HG02970 (cell line): Measurements from ENCODE around the gene ADIPOR2.
"Not testable (repeated sequence)": the region's sequence is repeated elsewhere in the genome, so short reads cannot be mapped to it uniquely, and the experiment has no call there.

ENCODE experiments used
- ATAC-seq: cut with Tn5 transposase; IDR thresholded peaks from one replicate; pipeline ENCODE4 v1.9.1; 2021; ENCODE audit warnings: mild to moderate bottlenecking, moderate library complexity, moderate number of reproducible peaks; ENCODE audit not compliant: unreplicated experiment, low FRiP score

The ADIPOR2 gene

GRCh38 chr12:1810201-1810930, 119.5 kb downstream of the ADIPOR2 start:
- no peak for ATAC-seq

DNA sequence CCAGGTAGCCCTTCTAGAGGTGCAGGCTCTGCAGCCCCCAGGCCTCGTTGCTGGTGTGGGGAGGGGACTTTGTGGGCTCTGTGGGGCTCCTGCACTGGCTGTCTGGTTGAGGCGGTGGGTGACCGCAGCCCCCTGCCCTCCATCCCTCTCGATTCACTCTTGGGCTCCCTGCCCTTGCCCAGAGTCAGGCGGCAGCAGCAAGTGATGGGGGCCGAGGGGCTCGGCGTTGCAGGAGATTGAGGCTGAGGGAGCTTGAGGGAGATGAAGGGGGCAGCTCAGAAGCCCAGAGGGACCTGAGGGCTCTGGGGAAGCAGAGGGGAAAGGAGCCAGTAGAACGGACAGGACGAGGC, 120.0 kb downstream of the ADIPOR2 start:
- ATAC-seq = no peak

DNA sequence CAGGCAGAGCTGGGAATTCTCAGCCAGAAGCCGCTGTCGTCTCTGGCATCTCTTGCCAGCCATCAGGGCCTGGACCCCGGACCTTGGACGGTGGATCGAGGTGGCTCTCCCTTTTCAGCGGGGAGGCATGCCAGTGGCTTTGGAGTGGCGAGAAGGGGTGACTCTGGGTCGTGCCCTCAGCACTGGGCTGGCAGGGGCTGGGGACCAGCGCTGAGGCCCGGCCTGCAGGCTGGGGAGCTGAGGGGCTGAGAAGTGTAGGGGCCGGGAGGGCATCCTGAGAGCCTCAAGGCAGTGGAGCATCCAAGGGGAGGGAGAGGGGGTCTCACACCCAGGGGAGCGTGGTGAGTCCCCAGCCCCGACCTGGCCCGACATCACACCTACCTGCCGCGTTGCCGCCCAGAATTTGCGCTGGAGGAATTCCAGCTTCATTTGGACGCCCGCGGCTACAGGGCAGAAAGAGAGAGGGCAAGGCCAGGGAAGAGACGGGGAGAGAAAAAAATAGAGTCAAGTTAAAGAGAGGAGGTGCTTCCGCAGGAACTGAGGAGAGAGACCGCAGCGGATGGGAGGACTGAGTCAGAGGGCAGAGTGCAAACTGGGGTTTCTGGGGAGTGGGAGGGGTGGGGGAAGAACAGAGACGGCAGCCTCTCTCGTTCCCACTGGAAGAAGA, 120.5 kb downstream of the ADIPOR2 start:
- ATAC-seq = no peak

GRCh38 chr12:1811948-1812291, 121.0 kb downstream of the ADIPOR2 start:
- ATAC-seq = no peak

- no peak for ATAC-seq
Measured at GRCh38 chr12:1812650-1813302, 121.9 kb downstream of the ADIPOR2 start.

- no peak for ATAC-seq
Measured at GRCh38 chr12:1814266-1814665, 123.4 kb downstream of the ADIPOR2 start.

DNA sequence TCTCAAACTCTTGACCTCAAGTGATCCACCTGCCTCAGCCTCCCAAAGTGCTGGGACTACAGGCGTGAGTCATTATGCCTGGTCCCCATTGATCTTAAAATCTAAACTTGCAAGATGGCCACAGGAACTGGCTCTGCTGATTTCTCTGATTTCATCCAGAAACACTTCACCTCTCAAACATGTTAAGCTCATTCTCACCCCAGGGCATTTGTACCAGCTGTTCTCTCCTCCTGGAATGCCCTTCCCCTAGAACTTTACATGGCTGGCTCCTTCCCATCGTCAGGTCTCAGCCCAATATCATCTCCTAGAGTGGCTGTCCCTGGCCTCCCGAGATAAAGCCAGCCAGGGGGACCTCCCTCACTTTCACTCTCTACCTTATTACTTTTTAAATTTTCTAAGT, 124.2 kb downstream of the ADIPOR2 start:
- no peak for ATAC-seq

DNA sequence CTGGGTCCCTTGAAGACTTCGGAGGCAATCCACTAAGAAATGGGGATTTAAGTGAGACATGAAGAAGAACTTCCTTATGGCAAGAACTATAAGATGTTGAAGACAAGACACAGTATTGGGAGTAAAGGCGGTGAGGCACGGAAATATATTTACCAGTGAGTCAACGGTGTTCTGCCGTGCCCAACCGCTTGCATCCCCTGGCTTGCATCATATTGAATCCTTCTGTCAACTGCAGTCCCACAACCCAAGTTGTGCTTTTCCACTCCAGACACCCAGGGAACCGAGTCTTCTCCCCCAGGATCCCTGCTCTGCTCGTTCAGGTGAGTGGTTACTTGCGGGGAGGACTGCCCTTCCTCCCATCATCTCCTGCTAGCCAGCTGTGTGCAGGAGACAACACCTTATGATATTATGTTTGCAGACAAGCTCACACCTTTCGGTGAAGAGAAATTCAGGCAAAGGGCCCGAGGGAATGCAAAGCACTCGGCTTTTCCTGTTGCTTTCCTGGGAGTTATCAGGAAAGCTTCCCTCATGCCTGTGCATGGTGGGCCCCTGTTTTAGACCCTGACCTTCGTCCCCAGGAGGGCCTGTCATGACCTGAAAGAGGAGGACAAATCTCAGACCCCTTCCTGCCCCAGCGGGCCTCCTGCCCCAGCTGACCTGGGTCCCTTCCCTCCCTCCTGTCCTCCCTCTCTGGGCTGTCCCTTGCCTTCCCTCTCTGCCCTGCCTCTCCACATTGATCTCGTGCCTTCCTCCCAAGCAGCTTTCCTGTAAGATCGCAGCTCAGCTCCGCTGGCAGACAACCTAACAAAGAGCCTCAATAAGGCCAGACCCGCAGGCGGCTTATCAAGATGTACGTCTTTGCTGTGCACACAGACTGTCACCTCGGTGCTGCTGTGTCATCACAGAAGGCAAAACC, 125.2 kb downstream of the ADIPOR2 start:
- ATAC-seq = no peak

DNA sequence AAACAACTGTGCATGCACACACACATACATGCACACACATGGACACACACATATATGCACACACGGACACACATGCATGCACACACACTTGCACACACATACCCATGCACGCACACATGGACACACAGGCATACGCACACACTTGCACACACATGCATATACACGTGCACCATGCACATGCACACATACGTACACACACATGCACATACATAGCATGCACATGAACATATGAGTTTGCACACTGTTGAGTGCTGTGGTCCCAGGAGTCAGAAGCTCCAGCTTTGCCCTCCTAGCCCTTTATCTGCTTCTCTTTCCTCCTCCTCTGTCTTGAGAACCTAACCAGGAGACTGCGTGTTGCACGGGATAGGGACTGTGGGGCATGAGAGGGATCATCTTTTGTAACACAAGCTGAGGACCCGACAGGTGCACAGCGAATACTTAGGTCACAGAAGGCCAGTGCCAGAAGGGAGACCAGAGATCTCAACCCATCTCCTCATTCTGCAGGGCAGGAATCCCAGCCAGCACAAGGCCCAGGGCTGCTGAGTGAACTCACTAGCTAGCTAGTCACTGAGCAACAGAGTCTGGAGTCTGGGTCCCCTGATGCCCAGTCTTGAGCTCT, 126.0 kb downstream of the ADIPOR2 start:
- no peak for ATAC-seq

DNA sequence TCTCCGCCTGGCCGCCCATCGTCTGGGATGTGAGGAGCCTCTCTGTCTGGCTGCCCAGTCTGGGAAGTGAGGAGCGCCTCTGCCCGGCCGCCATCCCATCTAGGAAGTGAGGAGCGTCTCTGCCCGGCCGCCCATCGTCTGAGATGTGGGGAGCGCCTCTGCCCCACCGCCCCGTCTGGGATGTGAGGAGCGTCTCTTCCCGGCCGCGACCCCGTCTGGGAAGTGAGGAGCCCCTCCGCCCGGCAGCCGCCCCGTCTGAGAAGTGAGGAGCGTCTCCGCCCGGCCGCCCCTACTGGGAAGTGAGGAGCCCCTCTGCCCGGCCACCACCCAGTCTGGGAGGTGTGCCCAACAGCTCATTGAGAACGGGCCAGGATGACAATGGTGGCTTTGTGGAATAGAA, 127.1 kb downstream of the ADIPOR2 start:
- not testable (repeated sequence) for ATAC-seq

DNA sequence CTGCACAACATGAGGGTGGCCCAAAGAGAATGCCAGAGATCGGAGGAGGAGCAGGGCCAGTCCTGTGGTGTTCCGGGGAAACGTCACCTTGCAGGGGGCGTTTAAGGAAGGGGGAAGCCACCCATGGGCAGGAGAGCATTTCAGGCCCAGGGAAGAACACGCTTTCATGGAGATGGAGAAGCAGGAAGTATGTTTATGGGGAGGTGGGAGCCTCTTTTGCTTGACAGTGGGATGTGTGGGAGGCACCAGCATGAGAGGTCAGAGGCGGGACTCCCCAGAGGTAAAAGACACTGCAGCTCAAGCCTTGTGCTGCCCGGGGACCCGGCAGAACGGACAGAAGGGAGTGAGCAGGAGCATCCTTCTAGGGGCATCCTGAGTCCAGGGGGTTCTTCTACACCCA, 128.2 kb downstream of the ADIPOR2 start:
- ATAC-seq = no peak

GRCh38 chr12:1819571-1819970, 128.7 kb downstream of the ADIPOR2 start:
- ATAC-seq = no peak

GRCh38 chr12:1820191-1820895, 129.5 kb downstream of the ADIPOR2 start, which contains the start of gene LRTM2:
LRTM2 (plus strand) TSS chr12:1820565; CDS start chr12:1828149, 7,584 bp downstream.
- no peak for ATAC-seq

- no peak for ATAC-seq
Measured at GRCh38 chr12:1820896-1821291, 130.0 kb downstream of the ADIPOR2 start.

DNA sequence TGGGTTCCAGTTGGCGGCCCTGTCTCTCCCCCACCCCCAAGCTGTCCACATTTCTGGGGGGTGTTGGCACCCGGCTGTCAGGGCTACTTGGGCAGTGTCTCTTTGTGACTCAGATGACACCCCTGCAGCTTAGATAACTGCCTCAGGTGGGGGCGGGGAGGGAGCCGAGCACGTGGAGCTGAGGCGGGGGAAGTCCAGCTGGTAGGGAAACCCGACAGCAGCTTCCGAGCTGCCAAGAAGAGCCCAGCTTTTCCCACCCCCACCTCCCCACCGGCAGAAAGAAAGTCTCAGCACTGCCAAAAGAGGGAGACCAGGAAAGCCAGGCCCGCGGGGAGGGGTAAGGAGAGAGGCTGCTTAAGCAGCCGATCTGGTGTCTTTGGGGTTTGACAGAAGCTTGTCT, 130.9 kb downstream of the ADIPOR2 start:
- ATAC-seq = no peak

- ATAC-seq = no peak
Measured at GRCh38 chr12:1822699-1823098, 131.8 kb downstream of the ADIPOR2 start.

DNA sequence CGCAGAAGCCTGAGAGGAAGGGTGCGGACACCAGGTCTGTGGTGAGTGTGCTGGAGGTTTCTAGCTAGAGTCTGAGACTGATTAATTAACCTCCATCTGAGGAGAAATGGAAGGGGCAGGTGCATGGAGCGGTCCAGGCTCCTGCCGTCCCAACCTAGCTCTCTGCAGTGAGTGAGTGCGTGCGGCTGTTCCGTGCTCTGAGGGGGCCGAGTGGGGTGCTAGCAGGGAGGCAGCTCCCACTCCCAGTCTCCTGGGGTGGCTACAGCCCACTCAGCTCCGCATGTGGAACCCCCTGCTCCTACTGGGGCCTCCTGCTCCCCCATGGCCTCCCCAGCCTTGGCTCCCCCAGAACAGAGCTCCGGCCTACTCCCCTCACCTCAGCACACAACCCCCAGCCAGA, 132.4 kb downstream of the ADIPOR2 start:
- no peak for ATAC-seq

- ATAC-seq = no peak
Measured at GRCh38 chr12:1825382-1826102, 134.7 kb downstream of the ADIPOR2 start.

GRCh38 chr12:1826401-1826800, 135.5 kb downstream of the ADIPOR2 start:
- no peak for ATAC-seq
